ENCODE measurements around the gene RELL2.
"Not testable (repeated sequence)": the region's sequence is repeated elsewhere in the genome, so short reads cannot be mapped to it uniquely, and the experiment has no call there.

Gene RELL2, protein sequence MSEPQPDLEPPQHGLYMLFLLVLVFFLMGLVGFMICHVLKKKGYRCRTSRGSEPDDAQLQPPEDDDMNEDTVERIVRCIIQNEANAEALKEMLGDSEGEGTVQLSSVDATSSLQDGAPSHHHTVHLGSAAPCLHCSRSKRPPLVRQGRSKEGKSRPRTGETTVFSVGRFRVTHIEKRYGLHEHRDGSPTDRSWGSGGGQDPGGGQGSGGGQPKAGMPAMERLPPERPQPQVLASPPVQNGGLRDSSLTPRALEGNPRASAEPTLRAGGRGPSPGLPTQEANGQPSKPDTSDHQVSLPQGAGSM

DNA sequence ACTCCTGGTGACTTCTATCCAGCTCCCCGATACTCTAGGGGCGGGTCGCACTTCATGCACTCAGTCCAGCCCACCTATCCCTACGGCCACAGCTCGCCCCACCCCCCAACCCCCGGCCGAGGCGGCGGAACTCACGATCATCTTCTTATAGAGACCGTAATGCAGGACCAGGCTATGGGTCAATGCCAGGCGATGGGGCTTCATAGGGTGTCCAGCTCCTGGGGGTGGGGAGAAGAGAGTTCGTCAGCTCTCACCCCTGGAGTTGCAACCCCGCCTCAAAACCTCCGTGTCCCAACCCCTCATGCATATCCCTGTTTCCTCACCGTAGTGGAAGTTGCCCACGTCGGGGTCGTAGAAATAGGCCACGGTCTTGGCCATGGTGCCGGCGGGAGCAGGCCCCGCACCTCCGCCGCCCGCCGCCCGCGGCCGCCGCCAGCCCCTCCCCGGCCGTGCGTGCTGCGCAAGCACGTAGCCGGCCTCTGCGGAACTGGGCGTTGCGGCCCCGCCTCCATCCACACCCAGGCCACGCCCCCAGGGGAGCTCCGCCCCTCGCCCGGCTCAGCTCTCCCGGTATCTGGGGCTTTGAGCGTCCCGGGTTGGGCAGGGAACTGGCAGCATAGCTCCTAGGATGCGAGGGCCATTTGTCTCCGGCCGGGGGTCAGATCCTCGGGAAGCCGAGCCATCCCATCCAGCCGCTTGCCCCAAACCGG, at the start of gene RELL2, which contains the start of gene HDAC3:
RELL2 (plus strand) TSS at position 585 of the 710 bp plus-strand sequence. CDS start 1,229 bp downstream, outside the sequence.
HDAC3 (minus strand) TSS at position 437 of the 710 bp plus-strand sequence; CDS start at position 378, 59 bp downstream.
- peak; percentile 81 for DNase-seq

DNA sequence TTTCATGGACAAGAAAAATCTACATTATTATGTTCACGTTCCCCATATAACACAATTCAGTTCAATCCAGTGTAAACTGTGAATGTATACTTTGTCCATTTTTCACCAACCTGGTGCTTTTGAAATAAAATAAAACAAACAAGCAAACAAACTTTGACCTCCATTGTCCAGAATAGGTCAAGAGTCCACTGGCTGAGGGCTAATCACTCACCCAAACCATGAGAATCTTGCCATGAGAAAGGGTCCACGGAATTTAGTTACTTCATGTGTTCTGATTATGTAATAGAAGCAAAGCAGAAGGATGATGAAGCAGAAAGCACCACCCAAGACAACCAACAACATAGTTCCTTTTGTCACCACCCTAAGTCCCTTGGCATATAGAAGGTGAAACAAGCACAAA, 46.7 kb upstream of the RELL2 start:
- DNase-seq, result no peak

DNA sequence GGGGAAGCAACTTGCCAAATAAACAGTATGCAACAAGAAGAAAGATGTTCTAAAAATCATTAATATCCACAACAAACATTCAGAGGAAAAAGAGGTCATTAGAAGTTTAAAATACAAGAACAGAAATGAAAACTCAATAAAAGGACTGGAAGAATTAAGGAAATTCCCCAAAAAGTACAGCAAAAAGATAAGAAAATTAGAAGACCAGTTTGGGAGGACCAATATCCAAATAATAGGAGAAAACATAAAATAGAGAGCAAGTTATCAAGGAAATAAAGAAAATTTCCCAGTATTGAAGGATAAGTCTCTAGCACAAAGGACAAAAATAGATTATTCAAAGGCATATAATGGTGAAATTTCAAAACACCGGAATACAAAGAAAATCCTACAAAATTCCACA, 39.9 kb upstream of the RELL2 start:
- no peak for DNase-seq

DNA sequence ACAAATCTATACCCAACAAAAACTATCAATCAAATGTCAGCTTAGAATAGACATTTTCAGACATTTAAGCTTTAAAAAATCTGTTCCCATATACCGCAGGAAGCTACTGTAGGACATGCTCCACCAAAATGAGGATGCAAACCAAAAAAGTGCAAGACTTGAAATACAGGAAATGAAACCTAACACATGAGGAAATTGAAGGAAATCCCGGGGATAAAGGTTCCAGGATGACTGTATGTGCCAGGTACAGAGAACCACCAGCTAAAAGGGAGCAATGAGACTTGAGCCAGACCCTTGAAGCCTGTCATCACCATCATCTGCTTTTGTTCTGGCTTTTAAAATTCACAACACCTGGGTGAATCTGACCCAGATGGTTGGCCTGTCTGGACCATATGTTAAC, 39.4 kb upstream of the RELL2 start:
- no peak for DNase-seq

DNA sequence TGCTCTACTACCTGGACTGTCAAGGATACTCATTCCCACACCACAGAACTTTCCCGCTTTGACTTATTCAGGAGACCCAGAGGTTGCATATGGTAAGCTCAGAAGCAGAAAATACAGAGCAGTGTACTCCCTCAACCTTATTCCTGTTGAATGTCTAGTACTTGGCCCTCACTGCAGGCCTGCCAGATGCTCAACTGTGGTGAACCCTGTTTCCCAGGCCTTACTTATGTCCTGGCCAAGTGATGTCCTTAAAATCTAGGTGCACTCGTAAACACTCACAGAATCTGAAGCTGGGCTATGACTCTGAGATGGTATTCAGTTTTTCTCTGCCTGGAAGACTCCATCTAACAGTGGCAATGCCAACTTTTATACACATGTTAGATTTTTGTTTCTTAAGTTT, 39.0 kb upstream of the RELL2 start:
- DNase-seq, result no peak

DNA sequence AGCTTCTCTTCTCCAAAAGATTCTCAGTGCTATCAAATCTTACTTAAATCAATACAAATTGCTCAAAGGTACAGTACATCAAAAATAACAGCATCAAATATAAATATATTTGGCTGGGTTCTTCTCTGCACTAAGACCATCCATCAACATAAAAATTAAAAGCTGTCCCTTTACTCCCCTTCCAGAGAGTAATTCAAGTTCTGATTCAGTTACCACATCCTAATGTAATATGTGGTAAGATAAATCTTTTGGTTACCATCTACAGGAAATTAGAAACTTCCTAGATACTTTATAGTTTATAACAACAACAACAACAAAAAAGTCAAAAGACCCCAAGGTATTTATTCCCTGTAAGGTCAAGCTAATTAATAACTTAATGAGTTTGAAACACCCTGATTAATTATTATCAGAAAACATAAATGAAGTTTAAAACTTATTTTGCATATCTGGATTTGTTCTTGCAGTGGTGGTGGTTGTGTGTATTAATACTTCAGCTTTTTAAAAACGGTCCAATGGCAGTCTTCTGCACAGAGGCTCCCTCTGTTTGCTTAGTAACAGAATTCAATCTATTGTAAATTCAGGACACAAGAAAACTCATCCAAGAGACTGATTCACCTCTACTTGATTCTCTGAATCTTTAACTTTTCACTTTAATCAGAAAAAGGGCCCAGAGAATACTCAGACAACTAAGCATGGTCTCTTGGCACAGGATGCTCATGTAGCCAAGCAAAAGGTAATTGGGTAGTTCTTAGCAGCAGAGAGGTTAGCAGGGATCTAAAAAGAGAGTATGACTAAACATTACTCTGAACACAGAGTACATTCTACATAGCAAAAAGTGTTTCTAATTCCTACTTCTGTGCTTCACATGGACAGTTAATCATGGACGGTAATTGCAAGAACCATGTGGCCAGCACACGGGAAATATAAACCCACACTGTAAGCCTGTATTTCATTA, 38.1 kb upstream of the RELL2 start:
- DNase-seq, result no peak

DNA sequence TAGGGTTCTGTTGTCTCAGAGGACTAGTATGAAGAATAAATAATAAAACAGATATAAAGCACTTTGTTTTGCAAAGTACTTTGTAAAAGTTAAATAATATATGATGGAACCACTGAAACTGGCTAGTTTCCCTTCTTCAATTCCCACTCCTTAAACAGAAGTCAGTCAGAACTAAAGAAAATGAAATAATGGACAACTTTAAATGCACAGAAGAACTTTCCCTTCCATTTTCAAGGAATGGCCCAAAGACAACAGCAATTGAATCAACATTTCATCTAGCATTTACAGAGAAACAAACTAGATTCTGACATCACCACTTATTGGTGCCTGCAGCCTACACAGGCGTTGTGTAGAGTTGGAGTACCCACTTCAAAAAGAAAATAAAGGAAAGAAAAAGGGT, 34.2 kb upstream of the RELL2 start:
- no peak for DNase-seq

DNA sequence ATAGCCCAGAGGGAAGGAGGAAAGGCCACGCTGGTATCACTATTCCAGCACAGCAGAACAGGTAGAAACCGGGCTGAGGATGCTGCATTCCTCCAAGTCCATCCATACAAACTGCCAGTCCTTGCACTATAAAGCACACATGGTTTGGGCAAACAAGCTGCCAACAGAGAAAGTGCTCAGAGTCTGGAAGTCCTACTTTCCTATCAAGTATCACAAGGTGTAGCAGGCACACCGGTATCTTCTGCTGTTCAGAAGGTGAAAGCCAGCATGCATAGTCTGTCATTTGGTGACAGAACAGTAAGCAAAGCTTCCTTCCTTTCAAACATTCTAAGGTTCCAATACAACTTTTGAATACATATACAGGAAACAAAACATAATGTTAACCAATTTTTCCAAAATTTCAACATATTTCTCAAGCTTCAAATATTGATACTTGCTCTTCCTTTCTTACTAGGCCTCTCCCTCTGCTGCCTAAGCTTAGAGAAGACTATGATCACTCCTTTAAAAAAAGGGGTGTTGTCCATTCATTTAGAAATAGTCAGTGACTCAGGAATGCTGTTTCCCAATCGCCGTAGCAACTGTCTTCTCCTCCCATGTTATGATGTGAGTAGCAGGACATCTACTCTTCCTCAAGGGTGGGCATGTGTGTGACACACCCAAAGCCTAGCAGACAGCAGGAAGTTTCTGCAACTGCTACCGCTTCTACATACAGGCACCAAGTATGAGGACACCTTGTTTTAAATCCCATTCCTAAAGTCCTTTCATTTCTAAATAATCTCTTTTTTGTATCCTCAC, 32.7 kb upstream of the RELL2 start:
- DNase-seq, result no peak

DNA sequence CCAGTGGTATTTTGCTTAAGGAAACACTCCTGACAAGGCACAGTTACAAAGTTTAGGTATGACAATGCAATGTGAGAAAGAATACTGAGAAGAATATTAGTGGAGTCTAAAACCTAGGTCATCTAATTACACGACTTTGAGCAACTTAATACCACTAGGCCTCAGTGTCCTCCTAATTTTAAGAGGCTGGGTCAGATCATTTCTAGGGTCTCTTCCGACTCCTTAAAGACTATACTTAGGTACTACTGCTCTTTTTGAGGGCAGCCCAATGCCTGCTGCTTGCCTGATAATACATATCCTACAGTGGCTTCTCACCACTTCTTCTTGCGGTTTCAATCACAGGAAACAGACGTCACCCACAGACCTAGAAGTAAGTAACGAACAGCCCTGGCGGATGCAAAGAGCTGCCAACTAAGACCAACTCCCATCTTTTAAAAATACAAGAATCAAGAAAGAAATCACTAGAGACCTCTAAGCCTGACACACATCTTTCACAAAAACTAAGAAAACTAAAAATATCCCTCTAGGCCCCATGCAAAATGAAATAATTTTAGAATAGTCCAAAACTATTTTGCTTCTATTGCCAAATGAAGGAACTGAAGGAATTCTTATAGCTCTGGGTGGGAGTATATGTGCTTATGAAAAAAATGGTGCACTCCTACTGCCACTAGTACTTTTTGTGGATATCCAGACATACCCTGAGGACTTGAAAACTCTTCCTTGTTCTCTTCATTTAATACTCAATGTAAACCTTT, 31.1 kb upstream of the RELL2 start:
- DNase-seq, result no peak

DNA sequence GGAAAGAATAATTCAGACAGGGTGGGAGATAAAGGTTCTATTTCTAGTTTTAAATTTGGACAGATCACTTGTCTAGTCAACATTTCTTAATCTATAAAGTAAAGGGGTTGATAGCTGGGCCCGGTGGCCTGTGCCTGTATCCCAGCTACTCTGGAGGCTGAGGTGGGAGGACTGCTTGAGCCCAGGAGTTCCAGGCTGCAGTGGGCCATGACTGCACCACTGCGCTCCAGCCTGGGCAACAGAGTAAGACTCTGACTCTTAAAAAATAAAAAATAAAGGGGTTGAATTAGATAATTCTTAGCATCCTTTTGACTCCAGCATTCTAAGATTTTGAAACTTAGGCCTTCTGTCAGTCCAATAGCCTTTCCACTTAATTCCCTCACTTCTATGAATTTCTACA, 28.8 kb upstream of the RELL2 start:
- DNase-seq, result no peak

DNA sequence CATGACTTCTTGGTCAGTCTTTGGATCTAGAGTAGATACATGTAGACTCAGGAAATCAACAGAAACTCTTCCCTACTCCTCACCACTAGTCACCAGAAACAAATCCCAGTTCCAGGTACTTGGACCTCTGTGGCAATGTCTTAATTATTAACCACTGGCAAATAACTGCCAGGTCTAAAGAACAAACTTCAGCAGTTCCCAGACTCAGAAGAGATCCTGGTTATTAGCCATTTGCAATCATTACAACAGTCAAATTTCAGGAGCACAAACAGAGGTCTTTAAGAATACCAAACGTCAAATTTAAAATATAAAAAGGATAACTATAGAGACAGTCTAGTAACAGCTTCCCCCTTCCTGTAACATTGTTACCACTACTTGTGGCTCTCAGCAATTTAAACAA, 28.2 kb upstream of the RELL2 start:
- DNase-seq, result no peak

DNA sequence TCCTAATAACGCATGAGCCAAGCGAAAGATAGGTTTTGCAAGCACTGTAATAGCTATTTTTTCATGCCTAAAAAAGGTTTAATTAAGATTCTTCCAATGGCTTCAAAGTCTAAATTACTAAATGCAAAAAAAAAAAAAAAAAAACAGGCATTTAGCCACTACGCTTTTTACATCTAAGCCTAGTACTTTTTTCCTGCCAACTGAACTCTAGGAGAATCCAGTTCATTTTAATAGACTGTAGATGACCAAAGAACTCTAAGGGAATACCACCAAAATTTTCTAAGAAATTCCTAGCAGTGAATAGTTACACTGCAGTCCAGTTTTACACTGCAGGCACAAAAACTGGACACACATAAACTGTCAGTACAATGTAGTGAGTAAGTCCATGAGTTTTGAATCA, 27.8 kb upstream of the RELL2 start:
- no peak for DNase-seq

DNA sequence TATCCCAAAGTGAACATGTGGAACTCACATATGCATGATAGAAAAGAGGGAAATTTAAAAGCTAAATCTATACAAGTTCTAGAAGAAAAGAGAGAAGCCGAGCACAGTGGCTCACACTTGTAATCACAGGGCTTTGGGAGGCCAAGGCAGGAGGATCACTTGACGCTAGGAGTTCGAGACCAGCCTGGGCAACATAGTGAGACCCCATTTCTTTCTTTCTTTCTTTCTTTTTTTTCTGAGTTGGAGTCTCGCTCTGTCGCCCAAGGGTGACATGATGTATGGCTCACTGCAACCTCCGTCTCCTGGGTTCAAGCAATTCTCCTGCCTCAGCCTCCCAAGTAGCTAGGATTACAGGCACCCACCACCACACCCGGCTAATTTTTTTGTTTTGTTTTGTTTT, 26.9 kb upstream of the RELL2 start:
- not testable (repeated sequence) for DNase-seq

DNA sequence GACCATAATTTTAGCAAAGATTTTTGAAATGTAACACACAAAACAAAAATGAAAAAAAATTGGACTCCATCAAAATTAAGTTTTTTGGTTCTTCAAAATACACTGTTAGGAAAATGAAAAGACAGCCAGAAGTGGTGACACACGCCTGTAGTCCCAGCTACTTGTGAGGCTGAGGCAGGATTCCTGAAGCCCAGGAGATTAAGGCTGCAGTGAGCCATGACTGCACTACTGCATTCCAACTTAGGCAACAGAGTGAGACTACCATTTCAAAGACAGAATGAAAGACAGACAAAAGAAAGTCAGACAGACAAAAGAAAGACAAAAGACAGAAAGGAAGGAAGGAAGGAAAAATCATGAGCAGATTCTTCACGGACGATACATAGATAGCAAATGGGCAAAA, 25.5 kb upstream of the RELL2 start:
- DNase-seq, result no peak

DNA sequence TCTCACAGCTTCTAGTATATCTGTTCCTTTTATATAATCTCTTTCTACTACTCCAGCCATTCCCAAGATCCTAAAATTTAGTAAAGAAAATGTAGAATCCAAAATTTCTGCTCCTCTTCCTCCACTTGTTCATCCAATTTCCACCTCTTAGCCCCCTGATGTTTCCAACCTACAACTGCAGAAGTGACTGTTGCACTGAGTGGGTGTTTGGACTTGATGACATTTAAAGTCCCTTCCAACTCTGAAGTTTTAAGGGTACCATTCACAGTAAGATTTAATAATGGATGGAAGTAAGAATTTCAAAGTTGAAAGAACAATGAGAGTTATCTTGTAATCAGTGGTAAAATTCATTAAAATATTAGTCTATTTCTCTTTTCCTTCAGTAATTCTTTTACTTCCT, 23.5 kb upstream of the RELL2 start:
- DNase-seq, result no peak

DNA sequence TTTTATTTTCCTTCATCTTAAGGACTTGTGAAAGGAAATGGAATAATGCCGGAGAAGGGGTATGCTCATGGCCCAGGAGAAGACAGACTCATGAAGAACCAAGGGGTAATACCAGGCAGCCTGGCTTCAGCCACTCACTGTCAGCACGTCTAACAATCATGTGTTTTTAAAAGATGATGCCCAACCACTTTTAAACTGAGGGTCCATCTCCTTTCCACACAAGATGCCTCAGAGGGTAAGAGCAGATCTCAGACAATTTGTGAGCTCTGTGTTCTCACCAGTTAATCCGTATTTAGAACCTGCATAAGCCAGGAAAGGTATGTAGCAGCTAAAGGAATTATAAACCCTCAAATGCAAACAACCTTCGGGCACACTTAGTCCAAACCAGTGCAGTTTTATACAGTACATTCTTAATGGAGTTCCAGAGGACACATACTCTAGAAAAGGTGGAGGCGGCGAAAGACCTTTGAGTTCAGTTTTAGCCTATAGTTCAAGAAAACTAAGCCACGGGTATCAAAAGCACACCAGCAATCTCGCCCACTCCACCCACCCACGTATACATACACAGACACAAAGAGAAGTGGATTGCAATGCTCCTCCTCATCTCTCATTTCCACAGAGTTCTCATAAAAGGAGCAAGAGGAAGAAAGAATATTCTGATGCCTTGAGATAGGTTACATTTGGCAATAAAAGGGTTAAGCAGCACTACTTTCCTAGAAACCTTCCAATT, 20.6 kb upstream of the RELL2 start:
- DNase-seq, result no peak

DNA sequence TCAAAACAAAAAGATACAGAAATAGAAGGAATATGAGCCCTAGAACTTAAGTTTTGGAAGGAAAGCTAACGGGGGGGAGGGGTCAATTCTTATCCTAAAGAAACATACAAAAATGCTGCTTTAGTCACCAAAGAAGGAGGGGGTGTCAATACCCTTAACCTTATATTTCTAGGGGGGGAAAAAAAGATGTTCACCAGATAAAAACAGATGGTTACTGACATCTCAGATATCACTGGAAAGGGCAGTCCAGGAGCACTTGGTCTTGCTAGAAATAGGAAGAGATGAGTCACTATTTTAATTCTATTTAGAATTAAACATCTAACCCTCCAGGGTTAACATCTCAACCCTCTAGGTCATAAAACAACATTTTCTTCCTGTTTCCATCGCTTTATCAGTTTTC, 19.7 kb upstream of the RELL2 start:
- DNase-seq, result no peak

DNA sequence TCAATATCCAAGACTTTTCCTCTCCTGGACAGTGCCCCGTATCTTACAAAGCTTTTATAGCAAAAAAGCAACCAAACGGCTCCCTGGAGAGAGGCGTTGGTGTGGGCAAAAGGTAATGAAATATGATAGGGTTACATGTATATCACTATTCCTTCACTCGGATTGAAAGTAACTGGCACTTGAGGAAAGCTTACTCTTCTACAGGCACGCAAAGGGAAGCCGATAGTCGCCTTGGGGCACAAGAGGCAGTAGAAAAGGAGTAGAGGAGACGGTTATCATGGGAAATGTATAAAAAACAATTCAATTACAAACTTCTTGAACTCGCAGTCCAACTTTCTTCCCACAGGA, 19.1 kb upstream of the RELL2 start:
- DNase-seq, result no peak

DNA sequence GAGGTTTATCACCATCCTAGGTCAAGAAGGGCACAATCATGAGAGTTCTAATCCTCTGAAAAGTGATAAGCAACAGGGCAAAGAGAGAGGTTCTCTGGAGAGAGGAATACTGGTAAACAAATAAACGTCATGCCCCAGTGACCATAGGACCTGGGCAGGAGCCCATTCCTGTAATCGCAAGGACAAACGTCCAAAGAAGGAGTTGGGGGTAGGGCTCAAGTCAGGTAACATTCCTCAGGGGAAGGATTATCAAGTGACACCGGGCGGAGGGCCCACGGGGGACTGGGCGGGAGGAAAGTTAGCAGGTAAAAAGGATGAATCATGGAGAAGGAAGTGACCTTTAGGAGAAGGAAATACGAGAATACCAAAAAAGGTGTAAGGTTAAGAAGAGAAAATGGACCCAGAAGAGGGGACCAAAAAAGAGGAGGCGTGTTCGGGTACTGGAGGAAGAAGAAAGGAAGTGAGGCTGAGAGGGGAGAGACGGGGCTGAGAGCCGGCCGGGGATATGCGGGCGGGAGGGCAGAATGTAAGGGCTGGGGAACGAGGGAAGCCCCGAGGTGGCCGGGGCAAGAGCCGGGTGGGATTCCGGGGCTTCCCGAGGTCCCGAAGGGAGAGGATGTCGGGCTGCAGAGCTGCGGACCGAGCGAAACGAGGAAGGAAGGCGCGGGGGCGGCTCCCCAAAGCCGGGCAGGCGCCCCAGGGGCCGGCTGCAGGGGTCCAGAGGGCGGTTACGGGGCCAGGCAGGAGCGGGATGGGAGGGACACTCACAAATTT, 18.6 kb upstream of the RELL2 start:
- DNase-seq, result peak; percentile 45

DNA sequence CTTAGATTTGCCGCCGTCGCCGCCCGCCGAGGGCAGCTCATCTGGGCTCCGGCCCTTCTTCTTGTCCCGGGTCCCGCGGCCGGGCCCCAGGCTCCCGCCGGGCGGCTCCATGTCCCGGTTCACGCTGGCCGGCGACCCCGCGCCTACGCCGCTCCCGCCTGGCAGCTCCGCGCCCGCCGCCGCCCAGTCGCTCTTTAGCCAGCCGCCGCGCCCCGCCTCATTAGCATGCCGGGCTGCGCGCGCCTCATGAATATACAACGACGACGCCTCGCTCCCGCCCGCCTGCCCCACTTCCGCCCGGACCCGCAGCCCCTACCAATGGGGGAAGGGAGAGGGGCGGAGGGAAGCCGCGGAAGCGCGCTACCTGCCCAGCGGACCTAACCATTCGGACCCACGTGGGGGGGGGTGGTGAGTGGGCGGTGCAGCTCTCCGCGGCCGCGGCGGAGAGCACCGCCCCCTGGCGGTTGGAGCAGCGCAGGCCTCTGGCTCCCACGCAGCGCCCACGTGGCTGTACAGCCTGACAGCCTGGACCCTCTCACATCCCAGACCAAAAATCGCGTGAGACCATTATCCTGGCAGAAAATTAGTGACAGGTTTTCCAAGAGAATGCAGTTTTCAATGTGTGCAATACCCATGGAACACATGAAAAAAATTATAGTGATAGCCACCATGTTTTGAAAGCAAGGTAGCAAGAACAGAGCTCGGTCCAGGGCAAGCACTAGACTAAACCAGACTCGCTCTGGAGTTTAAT, 17.8 kb upstream of the RELL2 start, which contains the start of gene DIAPH1:
DIAPH1 (minus strand) TSS at position 197 of the 751 bp plus-strand sequence; CDS start at position 111, 86 bp downstream.
- DNase-seq, result peak; percentile 89
